ENCODE results near the gene SLC24A3. TPM values are rescaled to one million over a fixed set of nuclear protein-coding genes. Genes with fewer than 3 reads are reported as not detected.

Gene SLC24A3
- total RNA-seq, 1 donor from 2014 or later: 0.96 TPM

GRCh38 chr20:19338380-19338779 is 125.9 kb downstream of the SLC24A3 start:
- peaks cover 16% of the 10 kb centered on the region for H3K27me3 Mint-ChIP-seq
- no peak for DNase-seq (ENCODE audit: low spot score, unreplicated experiment)
- peaks cover 11% of the 10 kb centered on the region for H3K4me1 Mint-ChIP-seq (ENCODE audit: low read depth)
- no peaks in the 10 kb centered on the region for H3K36me3 Mint-ChIP-seq (ENCODE audit: insufficient read depth)
- H3K9me3 Mint-ChIP-seq (ENCODE audit: low read depth): no peaks in the 10 kb centered on the region
- no peak for TF ChIP-seq CTCF (IDR thresholded peaks at IDR 0.05; ENCODE audit: unreplicated experiment)
- no peak overlapping the region for H3K27ac Mint-ChIP-seq
- H3K4me3 Mint-ChIP-seq (ENCODE audit: low read depth): no peak overlapping the region

GRCh38 chr20:19338960-19339359 is 126.5 kb downstream of the SLC24A3 start:
- TF ChIP-seq CTCF (IDR thresholded peaks at IDR 0.05; ENCODE audit: unreplicated experiment): no peak
- H3K9me3 Mint-ChIP-seq (ENCODE audit: low read depth): no peaks in the 10 kb centered on the region
- peaks cover 11% of the 10 kb centered on the region for H3K4me1 Mint-ChIP-seq (ENCODE audit: low read depth)
- H3K4me3 Mint-ChIP-seq (ENCODE audit: low read depth): no peak overlapping the region
- no peak for DNase-seq (ENCODE audit: low spot score, unreplicated experiment)
- H3K27me3 Mint-ChIP-seq: peaks cover 12% of the 10 kb centered on the region
- no peak overlapping the region for H3K27ac Mint-ChIP-seq
- no peaks in the 10 kb centered on the region for H3K36me3 Mint-ChIP-seq (ENCODE audit: insufficient read depth)

- Mint-ChIP-seq H3K27ac (no peak overlapping the region), H3K9me3 (ENCODE audit: low read depth) (peaks cover 6% of the 10 kb centered on the region), H3K4me3 (ENCODE audit: low read depth) (no peak overlapping the region), H3K36me3 (ENCODE audit: insufficient read depth) (no peaks in the 10 kb centered on the region), H3K27me3 (peaks cover 12% of the 10 kb centered on the region), H3K4me1 (ENCODE audit: low read depth) (peaks cover 3% of the 10 kb centered on the region)
- TF ChIP-seq CTCF (IDR thresholded peaks at IDR 0.05; ENCODE audit: unreplicated experiment): no peak
- DNase-seq (ENCODE audit: low spot score, unreplicated experiment): no peak
Observed at GRCh38 chr20:19341348-19342053, 129.1 kb downstream of the SLC24A3 start.

GRCh38 chr20:19344341-19344740 is 131.9 kb downstream of the SLC24A3 start:
- Mint-ChIP-seq H3K4me1 (ENCODE audit: low read depth) (no peaks in the 10 kb centered on the region), H3K27me3 (peaks cover 4% of the 10 kb centered on the region), H3K36me3 (ENCODE audit: insufficient read depth) (no peaks in the 10 kb centered on the region), H3K4me3 (ENCODE audit: low read depth) (no peak overlapping the region), H3K27ac (no peak overlapping the region), H3K9me3 (ENCODE audit: low read depth) (peaks cover 6% of the 10 kb centered on the region)
- no peak for DNase-seq (ENCODE audit: low spot score, unreplicated experiment)
- no peak for TF ChIP-seq CTCF (IDR thresholded peaks at IDR 0.05; ENCODE audit: unreplicated experiment)

GRCh38 chr20:19347943-19348456 is 135.6 kb downstream of the SLC24A3 start:
- Mint-ChIP-seq H3K4me1 (ENCODE audit: low read depth) (no peaks in the 10 kb centered on the region), H3K27ac (no peak overlapping the region), H3K9me3 (ENCODE audit: low read depth) (peaks cover 6% of the 10 kb centered on the region), H3K36me3 (ENCODE audit: insufficient read depth) (no peaks in the 10 kb centered on the region), H3K27me3 (no peaks in the 10 kb centered on the region), H3K4me3 (ENCODE audit: low read depth) (no peak overlapping the region)
- no peak for DNase-seq (ENCODE audit: low spot score, unreplicated experiment)
- TF ChIP-seq CTCF (IDR thresholded peaks at IDR 0.05; ENCODE audit: unreplicated experiment): no peak
